ENCODE results near the gene C1orf74. TPM values are rescaled to one million over a fixed set of nuclear protein-coding genes. Genes with fewer than 3 reads are reported as not detected.

Gene C1orf74
- total RNA-seq, 1 donor from 2014 or later: 2.2 TPM

DNA sequence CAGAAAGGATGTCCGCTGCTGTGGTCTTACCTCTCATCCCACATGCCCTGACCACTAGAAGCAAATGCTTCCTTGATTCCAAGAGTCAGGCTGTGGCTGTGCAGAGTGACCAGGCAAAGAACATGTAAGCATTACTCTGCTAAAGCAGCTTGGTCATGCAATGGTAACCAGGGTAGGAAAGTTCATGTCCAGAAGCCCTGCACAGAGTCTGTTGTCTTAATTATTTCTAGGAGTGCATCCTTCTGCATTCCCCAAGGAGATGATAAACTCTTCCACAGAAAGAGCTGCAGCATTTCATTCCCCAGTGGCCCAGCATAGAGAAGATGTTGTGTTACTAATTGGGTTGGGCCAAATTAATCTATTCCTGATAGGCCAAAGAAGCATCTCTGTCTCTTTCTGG lies 33.3 kb upstream of the C1orf74 start:
- Mint-ChIP-seq H3K4me1 (ENCODE audit: low read depth, unreplicated experiment) (peaks cover 11% of the 10 kb centered on the region), H3K9me3 (ENCODE audit: unreplicated experiment) (no peaks in the 10 kb centered on the region), H3K27me3 (ENCODE audit: low read depth, unreplicated experiment) (peaks cover 7% of the 10 kb centered on the region), H3K4me3 (ENCODE audit: unreplicated experiment) (no peak overlapping the region), H3K36me3 (ENCODE audit: low read depth, unreplicated experiment) (no peaks in the 10 kb centered on the region), H3K27ac (ENCODE audit: unreplicated experiment) (no peak overlapping the region)
- FAIRE-seq (no peak), DNase-seq (ENCODE audit: low read depth) (no peak)
- TF ChIP-seq, protein P1, sequence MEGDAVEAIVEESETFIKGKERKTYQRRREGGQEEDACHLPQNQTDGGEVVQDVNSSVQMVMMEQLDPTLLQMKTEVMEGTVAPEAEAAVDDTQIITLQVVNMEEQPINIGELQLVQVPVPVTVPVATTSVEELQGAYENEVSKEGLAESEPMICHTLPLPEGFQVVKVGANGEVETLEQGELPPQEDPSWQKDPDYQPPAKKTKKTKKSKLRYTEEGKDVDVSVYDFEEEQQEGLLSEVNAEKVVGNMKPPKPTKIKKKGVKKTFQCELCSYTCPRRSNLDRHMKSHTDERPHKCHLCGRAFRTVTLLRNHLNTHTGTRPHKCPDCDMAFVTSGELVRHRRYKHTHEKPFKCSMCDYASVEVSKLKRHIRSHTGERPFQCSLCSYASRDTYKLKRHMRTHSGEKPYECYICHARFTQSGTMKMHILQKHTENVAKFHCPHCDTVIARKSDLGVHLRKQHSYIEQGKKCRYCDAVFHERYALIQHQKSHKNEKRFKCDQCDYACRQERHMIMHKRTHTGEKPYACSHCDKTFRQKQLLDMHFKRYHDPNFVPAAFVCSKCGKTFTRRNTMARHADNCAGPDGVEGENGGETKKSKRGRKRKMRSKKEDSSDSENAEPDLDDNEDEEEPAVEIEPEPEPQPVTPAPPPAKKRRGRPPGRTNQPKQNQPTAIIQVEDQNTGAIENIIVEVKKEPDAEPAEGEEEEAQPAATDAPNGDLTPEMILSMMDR (IDR thresholded peaks at IDR 0.05; ENCODE audit: insufficient read depth, low read depth, low read length): no peak
- TF ChIP-seq EZH2 (IDR thresholded peaks at IDR 0.05; ENCODE audit: insufficient read depth, low read length): no peak
- Histone ChIP-seq H3K9ac (ENCODE audit: low read length) (no peak overlapping the region), H3K9me3 (ENCODE audit: insufficient read depth, low read depth, low read length) (no peaks in the 10 kb centered on the region), H4K20me1 (ENCODE audit: insufficient read depth, low read length) (no peaks in the 10 kb centered on the region), H3K4me2 (ENCODE audit: low read length) (no peak overlapping the region), H3K4me1 (ENCODE audit: insufficient read depth, low read length) (no peaks in the 10 kb centered on the region), H2AFZ (ENCODE audit: low read depth, low read length) (no peak overlapping the region), H3K36me3 (ENCODE audit: insufficient read depth, low read length) (no peaks in the 10 kb centered on the region), H3K79me2 (ENCODE audit: insufficient read depth, low read length) (no peaks in the 10 kb centered on the region), H3K4me3 (ENCODE audit: insufficient read depth, low read depth, low read length) (no peak overlapping the region), H3K27ac (ENCODE audit: low read depth, low read length) (no peak overlapping the region), H3K27me3 (ENCODE audit: insufficient read depth, low read length) (no peaks in the 10 kb centered on the region)

DNA sequence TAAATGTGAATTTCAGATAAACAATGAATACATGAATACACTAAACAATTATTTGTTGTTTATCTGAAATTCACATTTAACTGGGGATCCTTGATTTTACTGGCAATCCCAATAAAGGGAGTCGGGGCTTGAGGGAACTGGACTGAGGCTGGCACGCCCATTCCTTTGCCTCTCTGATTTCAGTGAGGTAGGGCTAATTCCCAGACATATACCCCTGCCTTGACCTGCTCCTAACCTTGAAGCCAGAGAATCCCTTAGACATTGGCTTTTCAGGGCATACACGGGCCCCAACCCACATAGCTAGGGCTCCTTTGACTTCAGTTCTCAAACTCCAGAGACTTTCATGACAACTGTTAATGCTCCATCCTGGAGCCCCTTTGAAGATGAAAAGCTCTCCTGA lies 32.6 kb upstream of the C1orf74 start:
- Histone ChIP-seq H3K27ac (ENCODE audit: low read depth, low read length) (no peak overlapping the region), H3K36me3 (ENCODE audit: insufficient read depth, low read length) (no peaks in the 10 kb centered on the region), H3K9me3 (ENCODE audit: insufficient read depth, low read depth, low read length) (no peaks in the 10 kb centered on the region), H2AFZ (ENCODE audit: low read depth, low read length) (no peak overlapping the region), H3K9ac (ENCODE audit: low read length) (no peak overlapping the region), H3K4me1 (ENCODE audit: insufficient read depth, low read length) (no peaks in the 10 kb centered on the region), H3K4me2 (ENCODE audit: low read length) (no peak overlapping the region), H4K20me1 (ENCODE audit: insufficient read depth, low read length) (no peaks in the 10 kb centered on the region), H3K27me3 (ENCODE audit: insufficient read depth, low read length) (no peaks in the 10 kb centered on the region), H3K79me2 (ENCODE audit: insufficient read depth, low read length) (no peaks in the 10 kb centered on the region), H3K4me3 (ENCODE audit: insufficient read depth, low read depth, low read length) (no peak overlapping the region)
- DNase-seq (ENCODE audit: low read depth) (no peak), FAIRE-seq (no peak)
- TF ChIP-seq EZH2 (IDR thresholded peaks at IDR 0.05; ENCODE audit: insufficient read depth, low read length): no peak
- TF ChIP-seq, protein P1 (IDR thresholded peaks at IDR 0.05; ENCODE audit: insufficient read depth, low read depth, low read length): no peak
- H3K4me1 Mint-ChIP-seq (ENCODE audit: low read depth, unreplicated experiment): peaks cover 9% of the 10 kb centered on the region
- H3K36me3 Mint-ChIP-seq (ENCODE audit: low read depth, unreplicated experiment): no peaks in the 10 kb centered on the region
- H3K27me3 Mint-ChIP-seq (ENCODE audit: low read depth, unreplicated experiment): peaks cover 7% of the 10 kb centered on the region
- H3K9me3 Mint-ChIP-seq (ENCODE audit: unreplicated experiment): no peaks in the 10 kb centered on the region
- H3K4me3 Mint-ChIP-seq (ENCODE audit: unreplicated experiment): no peak overlapping the region
- H3K27ac Mint-ChIP-seq (ENCODE audit: unreplicated experiment): no peak overlapping the region

DNA sequence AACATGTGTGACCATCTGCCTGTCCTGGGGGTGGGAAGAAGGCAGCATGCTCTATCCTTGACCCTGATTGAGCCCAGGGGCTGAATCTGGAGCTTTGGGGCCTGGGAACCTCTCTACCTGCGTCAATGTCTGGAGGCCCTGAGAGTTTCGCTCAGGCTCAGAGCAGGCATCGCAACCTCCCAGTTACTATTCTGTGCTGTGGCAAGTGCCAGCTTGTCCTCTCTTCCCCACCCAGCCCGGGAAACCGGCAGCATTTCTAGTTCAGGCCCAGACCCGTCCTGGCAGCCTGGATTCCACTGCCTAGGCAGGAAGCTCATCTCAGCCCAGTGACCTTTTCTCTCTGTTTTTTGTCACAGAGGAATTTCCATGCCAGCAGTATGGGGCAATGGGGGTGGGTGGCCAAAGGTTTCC lies 31.6 kb upstream of the C1orf74 start:
- FAIRE-seq: no peak
- H3K4me2 ChIP-seq (ENCODE audit: low read length): no peak overlapping the region

More for the DNA sequence above, 31.6 kb upstream of the C1orf74 start:
- Histone ChIP-seq H4K20me1 (ENCODE audit: insufficient read depth, low read length) (no peaks in the 10 kb centered on the region), H3K9ac (ENCODE audit: low read length) (no peak overlapping the region), H3K27me3 (ENCODE audit: insufficient read depth, low read length) (no peaks in the 10 kb centered on the region), H2AFZ (ENCODE audit: low read depth, low read length) (no peak overlapping the region), H3K79me2 (ENCODE audit: insufficient read depth, low read length) (no peaks in the 10 kb centered on the region), H3K27ac (ENCODE audit: low read depth, low read length) (no peak overlapping the region), H3K4me3 (ENCODE audit: insufficient read depth, low read depth, low read length) (no peak overlapping the region), H3K4me1 (ENCODE audit: insufficient read depth, low read length) (no peaks in the 10 kb centered on the region), H3K9me3 (ENCODE audit: insufficient read depth, low read depth, low read length) (no peaks in the 10 kb centered on the region), H3K36me3 (ENCODE audit: insufficient read depth, low read length) (no peaks in the 10 kb centered on the region)
- no peaks in the 10 kb centered on the region for H3K36me3 Mint-ChIP-seq (ENCODE audit: low read depth, unreplicated experiment)
- H3K4me1 Mint-ChIP-seq (ENCODE audit: low read depth, unreplicated experiment): peaks cover 9% of the 10 kb centered on the region
- H3K27ac Mint-ChIP-seq (ENCODE audit: unreplicated experiment): no peak overlapping the region
- H3K27me3 Mint-ChIP-seq (ENCODE audit: low read depth, unreplicated experiment): peaks cover 7% of the 10 kb centered on the region
- H3K9me3 Mint-ChIP-seq (ENCODE audit: unreplicated experiment): no peaks in the 10 kb centered on the region
- no peak for TF ChIP-seq EZH2 (IDR thresholded peaks at IDR 0.05; ENCODE audit: insufficient read depth, low read length)
- TF ChIP-seq, protein P1 (IDR thresholded peaks at IDR 0.05; ENCODE audit: insufficient read depth, low read depth, low read length): no peak
- DNase-seq (ENCODE audit: low read depth): no peak
- no peak overlapping the region for H3K4me3 Mint-ChIP-seq (ENCODE audit: unreplicated experiment)

All from astrocyte (in vitro differentiated cells and primary cell).